ENCODE data around the gene LPP. TPM values are rescaled to one million over a fixed set of nuclear protein-coding genes. Genes with fewer than 3 reads are reported as not detected.

The LPP gene
- total and polyA plus RNA-seq, 2 of the 13 experiments (the other 11 are each of a cell fraction or from before 2014, with no cell fraction given) = 19.2 to 29.9 TPM

GRCh38 chr3:188178293-188178936, 24.5 kb downstream of the LPP start (continued):
- TF ChIP-seq REST (IDR thresholded peaks at IDR 0.05; ENCODE audit: borderline replicate concordance in 1 of 2, low read depth in 1 of 2, low read length in 2 of 2) = no peak
- no peak for TF ChIP-seq ATF3 (CRISPR knock-in tag; IDR thresholded peaks at IDR 0.05)
- TF ChIP-seq PLRG1 (conservative IDR thresholded peaks at IDR 0.05) = no peak
- TF ChIP-seq ZFP36 (IDR thresholded peaks at IDR 0.05; ENCODE audit: borderline replicate concordance, low read depth, low read length, partially characterized antibody) = no peak
- TF ChIP-seq MXD3 (CRISPR knock-in tag; IDR thresholded peaks at IDR 0.05) = no peak
- TF ChIP-seq SMAD1 (CRISPR knock-in tag; IDR thresholded peaks at IDR 0.05; ENCODE audit: borderline replicate concordance, low read depth) = no peak
